HG03565 (cell line): ENCODE results near the gene ZNF670.

ENCODE experiments used
- ATAC-seq: cut with Tn5 transposase; IDR thresholded peaks from one replicate; pipeline ENCODE4 v1.9.1; 2021; ENCODE audit warnings: mild to moderate bottlenecking, moderate library complexity; ENCODE audit not compliant: unreplicated experiment

Gene ZNF670

GRCh38 chr1:247104965-247105364 is 26.4 kb upstream of the ZNF670 start:
- no peak for ATAC-seq

DNA sequence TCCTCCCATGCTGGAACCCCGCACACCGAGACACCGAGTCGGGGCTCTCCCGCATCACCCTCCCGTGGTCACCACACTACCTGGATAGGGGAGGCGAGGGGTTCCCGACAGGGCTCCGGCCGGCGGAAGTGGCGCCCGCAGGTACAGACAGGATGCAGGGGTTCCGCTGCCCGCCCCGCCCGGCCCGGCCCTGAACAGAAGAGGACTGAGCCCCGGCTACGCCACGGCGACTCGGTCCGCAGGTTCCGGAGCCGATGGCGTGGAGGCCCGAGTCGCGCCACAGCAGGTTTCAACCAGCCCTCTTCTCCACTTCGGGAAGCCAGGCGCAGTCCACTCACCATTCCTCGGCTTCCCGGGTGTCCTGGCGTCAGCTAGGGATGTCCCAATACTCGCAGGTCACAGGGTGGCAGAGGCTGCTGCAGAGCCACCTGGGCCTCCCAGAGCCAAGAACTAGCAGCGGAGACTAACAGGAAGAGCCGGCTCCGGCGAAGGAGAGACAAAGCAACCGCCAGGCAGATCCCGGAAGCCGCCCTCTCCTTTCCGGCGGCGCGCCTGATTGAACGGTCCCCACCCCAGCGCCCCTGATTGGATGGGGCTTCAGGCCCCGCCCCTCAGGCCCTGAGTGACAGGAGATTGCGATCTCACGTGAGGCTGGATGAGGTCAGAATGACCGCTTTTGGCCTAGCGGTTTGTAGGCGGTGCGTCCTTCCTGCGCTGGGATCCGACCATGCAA is 25.4 kb upstream of the ZNF670 start, which contains the start of gene ZNF669:
Gene ZNF669 (minus strand): TSS at position 498 of the 733 bp plus-strand sequence. CDS start 157 bp downstream, at position 341.
- peak; percentile 97 for ATAC-seq

DNA sequence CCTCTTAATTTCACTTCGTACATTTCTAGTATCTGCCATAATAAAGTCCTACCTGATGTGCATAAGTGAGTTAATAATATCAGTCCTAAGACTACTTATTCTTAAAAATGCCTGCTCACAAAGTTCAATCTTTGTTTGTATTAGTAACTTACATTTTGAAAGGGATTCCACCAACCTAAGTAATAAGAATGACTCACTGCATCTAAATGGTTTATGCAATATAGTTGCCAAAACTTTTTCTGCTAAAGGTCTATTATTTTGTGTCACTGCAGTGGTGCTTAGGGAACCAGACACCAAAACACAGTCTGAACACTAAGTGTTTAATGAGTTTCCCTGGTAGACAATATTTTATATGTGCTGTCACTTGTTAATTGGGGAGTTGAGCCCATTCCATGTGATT is 23.8 kb upstream of the ZNF670 start:
- ATAC-seq = no peak

DNA sequence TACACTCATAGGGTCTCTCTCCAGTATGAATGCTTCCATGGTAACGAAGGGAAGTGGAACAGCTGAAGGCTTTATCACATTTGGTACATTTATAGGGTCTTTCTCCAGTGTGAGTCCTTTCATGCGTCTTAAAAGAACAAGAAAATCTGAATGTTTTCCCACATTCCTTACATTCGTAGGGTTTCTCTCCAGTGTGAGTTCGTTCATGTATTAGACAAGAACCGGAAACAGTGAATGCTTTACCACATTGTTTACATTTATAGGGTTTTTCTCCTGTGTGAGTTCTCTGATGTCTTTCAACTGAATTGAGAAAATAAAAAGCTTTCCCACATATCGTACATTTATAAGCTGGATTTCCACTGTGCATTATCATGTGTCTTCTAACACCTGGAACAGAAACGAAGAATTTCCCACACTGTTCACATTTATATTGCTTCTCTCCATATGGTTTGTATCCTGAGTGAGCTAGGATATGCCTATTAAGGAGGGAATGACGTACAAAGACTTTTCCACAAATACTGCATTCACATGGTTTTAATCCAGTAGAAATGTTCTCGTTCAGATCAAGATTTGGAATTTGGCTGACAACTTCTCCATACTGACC is 22.2 kb upstream of the ZNF670 start:
- no peak for ATAC-seq

- ATAC-seq = no peak
These were observed 18.3 kb upstream of the ZNF670 start for GRCh38 chr1:247096958-247097357.

GRCh38 chr1:247096544-247096943 is 17.9 kb upstream of the ZNF670 start:
- no peak for ATAC-seq

DNA sequence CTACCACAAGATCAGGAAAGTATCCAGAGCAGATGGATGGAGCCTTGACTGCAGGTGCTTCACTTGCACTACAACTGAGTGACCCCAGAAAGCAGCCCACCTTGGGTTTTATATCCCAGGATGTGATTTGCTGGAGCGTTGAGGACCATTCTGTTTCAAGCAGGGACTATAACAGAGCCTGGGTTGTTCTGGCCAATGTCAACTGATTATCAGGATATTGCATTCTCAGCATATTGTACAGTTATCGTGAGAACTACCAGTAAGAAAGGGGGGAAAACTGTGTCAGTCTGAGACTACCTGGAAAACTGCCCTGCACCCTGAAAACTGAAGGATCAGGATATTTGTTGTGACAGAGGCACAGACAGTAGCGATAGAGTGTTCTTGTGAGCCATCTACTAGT is 17.5 kb upstream of the ZNF670 start:
- ATAC-seq = no peak

DNA sequence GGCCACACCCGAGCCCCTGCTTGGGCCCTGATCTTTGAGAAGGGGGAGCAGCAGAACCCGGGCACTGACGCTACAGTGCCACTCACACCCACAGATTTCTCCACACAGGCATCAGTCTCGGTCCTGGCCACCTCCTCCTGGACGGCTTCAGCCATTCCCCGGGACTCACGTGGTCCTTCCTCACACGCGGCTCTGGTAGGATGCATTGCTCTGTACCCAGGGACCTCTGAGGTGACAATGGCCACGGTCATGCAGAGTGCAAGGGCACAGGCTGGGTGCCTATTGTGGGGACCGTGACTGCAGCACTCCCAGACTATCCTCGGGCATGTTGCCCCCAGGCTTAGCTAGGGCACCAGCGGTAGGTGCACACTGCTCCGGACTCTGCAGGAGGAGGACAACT is 11.8 kb upstream of the ZNF670 start:
- ATAC-seq = no peak

DNA sequence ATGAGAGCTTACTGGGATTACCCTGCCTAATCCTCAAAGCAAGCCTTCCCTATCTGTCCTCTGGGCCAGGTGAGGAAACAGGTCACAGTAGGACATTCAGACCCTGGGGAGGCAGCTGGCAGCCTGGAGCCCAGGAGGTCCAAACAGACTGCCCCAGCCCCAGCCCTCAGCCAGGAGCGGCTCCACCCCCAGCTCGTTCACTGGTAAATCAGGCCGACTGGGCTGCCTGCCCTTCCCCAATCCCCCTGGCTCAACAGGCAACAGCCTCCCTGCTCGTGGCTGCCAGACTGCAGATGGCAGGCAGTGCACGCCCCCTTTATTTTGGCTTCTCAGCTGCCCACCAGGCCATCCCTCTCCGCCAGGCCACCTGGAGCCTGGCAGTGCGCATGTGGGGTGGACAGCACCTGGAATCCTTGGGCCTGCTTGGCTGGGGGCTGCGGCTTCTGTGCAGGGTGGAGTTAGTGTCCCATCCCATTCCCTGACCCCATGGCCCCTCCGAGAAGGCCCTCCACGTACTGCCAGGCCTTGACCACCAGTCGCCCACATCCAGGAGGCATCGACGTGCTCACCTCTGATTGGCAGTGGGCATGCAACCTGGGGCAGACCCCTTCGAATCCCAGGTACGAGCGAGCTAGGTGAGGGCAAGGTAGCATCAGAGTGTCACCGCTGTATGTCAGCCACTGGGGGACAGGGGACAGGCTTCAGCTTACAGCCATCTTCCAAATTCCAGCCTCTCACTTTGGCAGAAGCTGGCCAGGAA is 11.2 kb upstream of the ZNF670 start:
- ATAC-seq = no peak

GRCh38 chr1:247088967-247089366 is 10.4 kb upstream of the ZNF670 start:
- ATAC-seq = no peak

GRCh38 chr1:247087256-247087655 is 8.6 kb upstream of the ZNF670 start:
- no peak for ATAC-seq

GRCh38 chr1:247085310-247085709 is 6.7 kb upstream of the ZNF670 start:
- ATAC-seq = no peak

DNA sequence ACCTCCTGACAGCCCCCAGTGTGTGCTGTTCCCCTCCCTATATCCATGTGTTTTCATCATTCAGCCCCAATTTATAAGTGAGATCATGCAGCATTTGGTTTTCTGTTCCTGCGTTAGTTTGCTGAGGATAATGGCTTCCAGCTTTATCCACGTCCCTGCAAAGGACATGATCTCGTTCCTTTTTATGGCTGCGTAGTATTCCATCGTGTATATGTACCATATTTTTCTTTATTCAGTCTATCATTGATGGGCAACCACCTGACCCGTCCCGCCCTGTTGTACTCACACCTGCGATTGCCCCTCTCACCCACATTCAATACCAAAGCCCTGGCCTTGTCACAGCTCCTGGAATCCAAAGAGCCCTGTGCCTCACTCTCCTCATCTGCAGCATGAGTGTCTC is 6.2 kb upstream of the ZNF670 start:
- ATAC-seq = no peak

DNA sequence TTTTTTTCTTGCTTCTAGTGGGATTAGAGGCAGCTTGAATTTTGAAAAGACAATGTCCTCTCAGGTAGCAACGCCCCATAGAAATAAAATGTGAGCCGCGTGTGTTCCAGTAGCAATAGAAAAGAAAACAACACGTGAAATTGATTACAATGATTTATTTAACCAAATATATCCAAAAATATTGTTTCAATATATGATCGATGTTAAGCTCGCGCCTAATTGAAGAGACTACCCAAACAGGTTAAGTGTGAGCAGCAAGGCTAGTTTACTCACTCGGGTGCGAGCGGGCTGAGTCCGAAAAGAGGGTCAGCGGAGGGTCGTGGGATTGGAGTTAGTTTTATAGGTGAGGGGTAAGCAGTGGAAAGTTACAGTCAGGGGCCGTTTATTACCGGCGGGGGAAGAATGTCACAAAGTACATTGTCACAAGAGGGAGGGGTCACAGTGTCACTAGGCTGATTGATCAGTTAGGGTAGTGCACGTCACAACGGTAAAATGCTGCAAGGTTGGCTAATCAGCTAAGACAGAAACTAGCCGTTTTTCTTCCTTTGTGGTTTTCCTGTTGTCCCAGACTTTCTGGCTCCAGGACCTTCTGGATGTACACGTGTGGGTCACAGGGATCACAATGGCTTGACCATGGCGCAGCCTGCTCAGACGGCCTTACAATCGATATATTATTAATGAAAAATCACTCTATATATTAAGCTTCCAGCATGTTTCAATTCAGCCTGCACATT is 697 bp upstream of the ZNF670 start:
- no peak for ATAC-seq

DNA sequence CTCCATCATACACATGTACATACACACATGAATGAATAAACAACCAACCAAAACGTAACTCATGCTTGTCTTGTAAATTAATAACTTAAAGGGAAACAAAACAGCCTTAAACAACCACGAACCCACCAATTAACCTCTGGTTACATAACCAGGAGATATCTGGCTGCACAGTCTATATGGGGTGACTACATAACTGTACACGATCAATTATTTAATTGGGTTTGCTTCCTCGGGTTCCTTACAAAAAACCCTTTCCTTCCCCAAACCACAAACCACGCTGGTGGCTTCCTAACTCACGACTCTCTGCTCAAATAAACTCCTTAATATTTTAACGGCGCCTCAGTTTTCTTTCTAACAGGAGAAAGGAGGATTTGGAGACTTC is 744 bp downstream of the ZNF670 start:
- ATAC-seq = no peak

GRCh38 chr1:247077213-247077612 is 1.4 kb downstream of the ZNF670 start:
- ATAC-seq = no peak

DNA sequence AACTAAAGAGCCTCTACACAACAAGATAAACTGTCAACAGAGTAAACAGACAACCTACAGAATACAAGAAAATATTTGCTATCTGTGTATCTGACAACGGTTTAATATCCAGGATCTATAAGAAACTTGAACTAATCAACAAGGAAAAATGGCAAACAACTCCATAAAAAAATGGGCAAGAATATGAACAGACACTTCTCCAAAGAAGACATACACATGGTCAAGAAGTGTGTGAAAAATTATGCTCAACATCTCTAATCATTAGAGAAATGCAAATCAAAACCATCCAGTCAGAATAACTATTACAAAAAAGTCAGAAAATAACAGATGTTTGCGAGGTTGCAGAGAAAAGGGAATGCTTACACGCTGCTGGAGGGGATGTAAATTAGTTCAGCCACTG is 8.0 kb downstream of the ZNF670 start:
- no peak for ATAC-seq

DNA sequence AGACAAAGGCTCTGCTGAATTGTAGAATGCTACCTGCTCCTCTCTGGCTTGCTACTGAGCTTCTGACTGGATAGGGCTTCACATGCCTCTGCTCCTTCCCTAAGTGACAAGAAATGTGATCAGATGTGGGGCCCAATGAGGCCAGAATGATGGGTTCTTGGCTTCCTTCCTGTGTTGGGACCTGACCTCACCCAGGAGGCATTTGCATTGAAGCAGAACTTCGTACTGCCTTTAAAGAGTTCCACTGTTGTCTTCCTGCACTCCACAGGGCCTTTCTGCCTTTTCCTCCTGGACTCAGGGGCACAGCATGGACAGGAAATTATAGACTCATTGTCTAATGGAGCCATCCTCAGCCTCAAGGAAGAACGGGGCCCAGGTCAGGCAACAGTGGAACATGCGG is 14.3 kb downstream of the ZNF670 start:
- no peak for ATAC-seq

DNA sequence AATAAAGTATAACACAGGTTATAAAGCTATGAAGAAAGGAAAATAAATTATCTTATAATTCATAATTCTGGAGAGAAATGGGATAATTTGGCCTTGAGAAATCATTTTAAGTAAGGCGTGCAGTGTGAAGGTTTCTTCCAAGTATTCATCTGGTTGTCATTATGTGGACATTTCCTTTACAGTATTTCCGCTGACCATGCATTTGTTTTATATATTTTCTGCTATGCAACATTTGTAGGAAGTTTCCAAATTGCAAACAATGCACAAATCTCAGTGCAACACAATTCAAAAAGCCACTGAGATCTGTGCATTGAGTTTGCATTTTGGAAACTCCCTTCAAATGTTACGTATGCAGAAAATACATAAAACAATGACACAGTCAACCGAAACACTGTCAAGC is 17.8 kb downstream of the ZNF670 start:
- no peak for ATAC-seq

DNA sequence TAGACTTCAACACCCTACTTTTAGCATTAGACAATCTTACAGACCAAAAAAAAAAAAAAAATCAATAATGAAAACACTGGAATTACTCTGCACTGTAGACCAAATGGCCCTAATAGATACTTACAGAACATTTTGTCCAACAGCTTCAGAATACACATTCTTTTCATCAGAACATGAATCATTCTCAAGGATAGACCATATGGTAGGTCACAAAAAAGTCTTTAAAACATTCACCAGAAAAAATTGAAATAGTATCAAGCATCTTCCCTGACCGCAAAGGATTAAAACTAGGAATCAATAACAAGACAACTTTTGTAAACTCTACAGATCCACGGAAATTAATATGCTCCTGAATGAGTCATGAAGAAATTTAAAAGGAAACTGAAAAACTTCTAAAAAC is 22.5 kb downstream of the ZNF670 start:
- ATAC-seq = no peak

GRCh38 chr1:247054992-247055415 is 23.6 kb downstream of the ZNF670 start:
- ATAC-seq = no peak
